Activated CD4-positive, CD25-positive, alpha-beta regulatory T cell treated with anti-CD3 and anti-CD28 coated beads, Interleukin-2, amount 50 U/mL, for 24 hours (primary cell): ENCODE results near the gene IL22.
"Not testable (repeated sequence)": the region's sequence is repeated elsewhere in the genome, so short reads cannot be mapped to it uniquely, and the experiment has no call there.

Experiments
- ATAC-seq, 2 donors: fragments of 150-1000 bp; cut with Tn5 transposase; one replicate each; pipeline ENCODE4 v1.10.0; 2021; ENCODE audit warnings: mild to moderate bottlenecking in 1 of 2, moderate library complexity in 1 of 2

IL22 gene

GRCh38 chr12:68227356-68227755, 26.0 kb downstream of the IL22 start:
- no peak for ATAC-seq

DNA sequence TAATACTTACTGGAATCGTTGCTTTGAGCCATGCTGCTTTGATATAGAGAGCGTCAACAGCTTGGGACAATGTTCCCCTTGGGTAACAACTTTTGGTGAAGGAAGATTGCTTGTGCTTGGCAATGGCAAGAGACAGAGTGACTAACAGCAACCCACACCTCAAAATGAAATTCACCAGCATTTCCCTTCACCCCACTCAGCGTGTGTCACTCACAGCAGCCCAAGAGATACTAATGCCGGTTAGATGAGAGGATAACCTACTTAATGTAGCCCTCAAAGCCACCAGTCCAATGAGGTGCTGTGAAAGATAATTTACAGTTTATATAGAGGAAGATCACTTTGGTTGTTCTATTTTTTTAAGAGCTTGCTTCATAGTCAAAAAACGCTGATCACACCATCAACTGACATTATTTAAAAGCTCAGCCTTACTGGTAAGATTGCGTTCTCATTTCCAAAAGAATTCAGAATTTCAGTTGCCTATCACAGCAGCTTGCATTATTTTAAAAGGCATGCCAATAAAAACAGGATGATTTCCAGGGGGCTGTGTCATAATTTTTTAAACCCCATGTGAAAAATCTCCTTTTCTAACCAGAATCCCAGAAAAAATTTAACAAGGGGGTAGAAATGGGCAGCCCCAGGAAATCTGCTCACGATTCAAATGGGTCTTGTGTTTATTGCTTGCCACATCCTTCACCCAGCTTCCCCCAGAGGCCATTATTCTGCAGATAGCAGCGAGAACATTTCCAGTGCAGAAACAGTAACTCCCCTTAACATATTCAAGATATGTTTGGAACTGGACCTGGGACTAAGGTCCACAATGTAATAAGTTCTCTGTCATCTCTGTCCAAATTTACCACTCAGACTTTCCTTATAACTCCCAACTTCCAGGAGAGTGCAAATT, 27.6 kb downstream of the IL22 start, which contains the start of gene IL26:
Gene IL26, minus strand, starts transcription at position 235 of the 901 bp plus-strand sequence. Its CDS starts 54 bp downstream, at position 181.
- ATAC-seq: peak in 1 of 2 donors; percentile 58

DNA sequence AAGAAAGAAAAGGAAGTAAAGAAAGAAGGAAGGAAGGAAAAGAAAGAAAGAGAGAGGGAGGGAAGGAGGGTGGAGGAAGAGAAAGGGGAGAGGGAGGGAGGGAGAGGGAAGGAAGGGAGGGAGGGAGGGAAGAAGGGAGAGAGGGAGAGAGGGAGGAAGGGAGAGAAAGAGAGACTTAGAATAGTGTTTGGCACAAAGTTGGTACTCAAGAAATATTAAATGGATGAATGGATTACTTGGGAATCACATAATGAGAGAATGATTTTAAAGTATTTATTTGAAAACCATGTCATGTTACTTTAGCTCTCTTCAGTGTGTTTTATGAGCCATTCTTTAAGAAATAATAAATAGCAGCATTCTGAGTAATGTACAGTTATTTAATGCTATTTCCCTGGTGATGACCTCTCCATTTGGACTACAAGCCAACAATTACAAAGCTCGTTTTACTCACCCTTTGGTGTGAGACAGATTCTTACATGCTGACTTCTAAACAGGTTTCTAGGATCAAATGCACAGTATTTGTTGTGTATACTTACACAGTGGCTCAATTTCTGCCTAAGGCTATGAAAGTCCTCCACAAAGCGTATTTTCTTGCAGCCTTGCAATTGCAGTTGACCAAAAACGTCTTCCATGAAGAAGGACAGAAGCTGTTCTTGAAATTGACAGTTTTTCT, 28.7 kb downstream of the IL22 start:
- ATAC-seq: no peak

DNA sequence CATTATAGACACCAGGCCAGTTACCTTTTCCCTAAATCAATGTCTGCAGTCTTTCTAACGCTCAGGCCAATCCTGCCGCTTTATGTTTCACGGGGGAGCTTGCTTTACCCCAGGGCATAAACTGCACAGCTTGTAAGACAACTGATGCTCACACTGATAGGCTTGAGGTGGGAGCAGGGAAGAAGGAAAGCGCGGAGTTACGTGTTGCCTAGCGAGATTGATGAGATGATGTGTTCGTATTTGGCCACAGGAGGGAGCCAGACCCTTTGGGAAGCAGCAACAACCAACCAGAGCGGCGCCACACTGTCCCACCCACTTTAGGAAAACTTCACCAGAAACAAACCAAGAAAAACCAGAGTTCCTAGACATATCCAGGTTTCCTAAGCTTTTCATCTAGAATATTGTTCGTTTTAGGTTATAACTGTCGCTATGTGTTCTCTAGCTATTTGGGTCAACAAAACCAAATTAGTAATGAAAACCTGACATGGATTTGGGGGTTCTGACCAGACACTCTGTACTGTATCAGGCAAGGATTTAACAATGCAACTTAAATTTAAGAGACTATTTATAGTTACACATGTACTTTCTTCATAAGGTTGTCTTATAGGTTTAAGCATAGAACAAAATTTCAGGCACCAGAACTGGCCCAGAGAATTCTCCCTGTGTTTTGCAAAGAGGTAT, 30.2 kb downstream of the IL22 start:
- ATAC-seq: peak; percentile 91 to 92

- ATAC-seq: no peak
Measured at GRCh38 chr12:68222326-68222725, 31.1 kb downstream of the IL22 start.

DNA sequence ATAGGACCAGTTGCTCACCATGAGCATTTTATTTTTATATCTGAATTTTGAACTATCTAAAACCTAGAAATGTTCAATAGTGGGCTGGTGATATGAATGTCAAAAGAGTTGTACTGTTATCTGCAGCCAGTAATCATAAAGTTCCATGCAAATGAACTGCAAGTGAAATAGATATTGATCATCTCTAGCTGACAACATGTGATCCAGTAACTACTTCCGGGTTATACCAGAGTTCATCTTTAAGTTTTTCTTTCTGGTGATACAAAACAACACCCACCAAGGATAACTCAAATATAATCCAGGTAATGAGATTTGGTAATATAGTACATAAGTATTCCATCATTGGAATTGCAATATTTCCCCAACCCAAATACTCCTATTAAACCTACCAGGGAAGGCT, 31.9 kb downstream of the IL22 start:
- ATAC-seq: no peak

DNA sequence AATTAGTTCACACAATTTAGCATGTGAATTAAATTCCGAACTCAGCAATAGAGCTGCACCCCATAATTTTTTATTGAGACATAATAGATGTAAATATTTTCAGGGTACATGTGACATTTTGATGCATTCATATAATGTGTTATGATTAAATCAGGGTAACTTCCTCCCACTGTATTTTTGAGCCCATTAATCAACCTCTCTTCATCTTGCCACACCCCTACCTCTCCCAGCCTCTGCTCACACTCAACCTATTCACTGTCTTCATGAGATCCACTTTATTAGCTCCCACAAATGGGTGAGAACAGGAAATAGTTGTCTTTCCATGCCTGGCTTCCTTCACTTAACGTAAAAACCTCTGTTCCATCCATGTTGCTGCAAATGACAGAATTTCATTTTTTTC, 42.5 kb downstream of the IL22 start:
- ATAC-seq: no peak

GRCh38 chr12:68209048-68209728, 44.2 kb downstream of the IL22 start:
- not testable (repeated sequence) for ATAC-seq

DNA sequence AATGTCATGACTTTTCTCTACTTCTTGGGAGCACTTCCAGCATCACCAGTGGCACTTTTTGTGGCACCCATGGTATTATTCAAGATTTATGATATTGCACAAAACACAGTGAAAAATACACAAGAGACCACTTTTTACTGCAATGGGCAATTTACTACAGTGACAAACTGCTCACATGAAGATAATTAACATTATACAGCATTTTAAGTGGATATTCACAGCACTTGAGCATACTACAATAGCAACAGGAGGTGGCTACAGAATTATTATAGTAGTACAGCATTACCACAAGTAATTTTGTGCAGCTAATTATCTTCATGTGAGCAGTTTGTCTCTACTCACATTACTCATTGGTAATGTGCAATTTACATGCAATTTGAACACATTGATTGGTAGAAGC, 46.1 kb downstream of the IL22 start:
- no peak for ATAC-seq

- no peak for ATAC-seq
Measured at GRCh38 chr12:68206446-68206845, 47.0 kb downstream of the IL22 start.

DNA sequence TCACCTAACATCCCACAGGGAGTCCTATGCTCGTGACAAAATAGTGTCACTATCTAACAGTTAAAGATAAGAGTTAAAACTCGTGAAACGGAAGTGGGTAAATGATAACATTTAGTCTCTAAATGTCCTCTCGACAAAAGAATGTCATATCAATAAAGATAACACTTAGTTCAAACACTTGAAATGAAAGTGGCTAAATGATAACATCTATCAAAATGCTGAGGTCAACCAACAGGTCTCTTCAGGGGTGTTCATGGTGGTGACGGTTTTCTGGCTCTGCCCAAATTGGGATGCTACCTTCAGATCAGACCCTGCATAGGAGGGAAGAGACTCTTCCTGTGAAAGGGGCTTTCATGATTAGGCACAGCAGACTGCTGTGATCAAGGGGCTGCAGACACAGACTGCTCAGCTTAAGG, 49.9 kb downstream of the IL22 start:
- ATAC-seq: peak; percentile 53 to 63

DNA sequence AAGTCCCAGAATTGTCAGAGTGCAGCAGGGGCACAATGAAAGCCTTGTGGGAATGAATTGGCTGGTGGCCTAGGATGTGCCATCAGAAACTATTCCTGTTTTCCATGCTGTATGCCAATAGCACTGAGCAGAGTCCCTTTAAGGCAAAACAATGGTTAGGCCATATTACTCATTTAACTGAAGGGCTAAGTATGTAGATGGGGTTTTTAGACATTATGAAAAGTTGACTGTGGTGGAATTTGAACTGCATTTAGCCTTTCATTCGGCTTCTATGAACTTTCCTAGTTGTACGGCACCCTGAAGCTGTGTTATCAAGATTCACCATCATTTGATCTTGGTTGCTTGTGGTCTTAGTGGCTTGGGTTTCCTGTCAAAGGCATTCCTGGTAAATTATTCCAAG, 52.5 kb downstream of the IL22 start:
- no peak for ATAC-seq

DNA sequence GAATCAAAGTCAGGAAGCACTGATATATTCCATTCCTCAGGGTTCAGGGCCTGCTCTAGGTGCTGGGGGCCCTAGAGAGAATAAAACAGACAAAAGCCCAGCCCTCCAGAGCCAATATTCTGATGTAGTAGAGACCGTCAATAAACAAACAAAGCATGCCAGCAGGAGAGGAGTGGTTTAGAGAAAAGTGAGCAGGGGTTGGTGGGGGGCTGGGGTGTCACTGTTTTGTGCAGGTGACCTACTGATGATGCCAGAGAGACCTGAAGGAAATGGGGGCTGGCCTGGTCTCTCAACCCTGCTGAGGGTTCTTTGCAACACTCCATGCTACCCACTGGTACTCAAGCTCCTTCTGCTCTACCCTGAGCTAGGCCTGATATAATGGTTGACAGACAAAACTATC, 54.3 kb downstream of the IL22 start:
- ATAC-seq: no peak

DNA sequence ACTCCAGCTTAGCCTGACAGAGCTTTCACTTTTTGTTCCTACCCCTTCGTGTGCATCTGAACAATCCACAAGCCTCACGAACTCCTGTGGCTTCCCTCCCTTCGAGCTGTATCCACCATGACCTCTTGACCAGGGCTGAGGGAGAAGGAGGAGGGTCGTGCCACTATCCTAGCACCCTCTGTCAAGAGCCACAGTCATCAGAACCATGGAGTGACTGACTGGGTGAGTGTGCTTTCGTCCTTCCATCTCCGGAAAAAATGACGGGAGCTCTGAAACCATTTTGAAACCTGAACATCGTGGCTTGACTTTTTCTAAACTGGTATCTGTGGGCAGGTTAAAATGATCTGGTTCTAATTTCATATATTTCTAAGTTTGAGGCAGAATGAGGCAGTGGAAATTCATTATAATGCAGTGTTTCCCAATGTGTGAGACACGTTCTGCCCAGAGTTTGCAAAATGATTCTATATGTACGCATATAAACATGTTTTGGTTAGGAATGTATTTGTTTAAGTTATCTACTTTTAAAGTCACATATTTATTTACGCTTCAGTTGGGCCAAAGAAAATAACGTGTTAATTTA, 54.8 kb downstream of the IL22 start:
- ATAC-seq: peak; percentile 38 to 41
